CD4-positive, alpha-beta memory T cell (primary cell): ENCODE measurements around the gene KLHDC1. TPM values are rescaled to one million over a fixed set of nuclear protein-coding genes. Genes with fewer than 3 reads are reported as not detected.
"Not testable (repeated sequence)": the region's sequence is repeated elsewhere in the genome, so short reads cannot be mapped to it uniquely, and the experiment has no call there.

ENCODE experiments used
- CTCF ChIA-PET: fragments of 350-600 bp; sonication (Branson Sonifier 250); formaldehyde crosslinking; loops from one replicate; lab custom pipeline; 2021; ENCODE audit warnings: inconsistent platforms; ENCODE audit not compliant: partially characterized antibody; lab: Charles Lee
- POLR2A ChIA-PET: fragments of 350-600 bp; sonication (Branson Sonifier 250); formaldehyde crosslinking; loops from one replicate; lab custom pipeline; 2021; ENCODE audit not compliant: partially characterized antibody; lab: Charles Lee
- DNase-seq, 5 donors: peaks; one replicate each; pipeline versions ENCODE4 v3.0.0 to v3.0.0-alpha.2; 2020 to 2022; ENCODE audit warnings: mixed read lengths in 1 of 5
- H3K27ac ChIP-seq: one replicate; pipeline ENCODE4 v1.7.0; 2013; ENCODE audit warnings: low read depth, low read length
- H3K27me3 ChIP-seq: 2 replicates; pipeline ENCODE4 v1.7.0; 2013; ENCODE audit warnings: mild to moderate bottlenecking, low read length, moderate library complexity; ENCODE audit not compliant: insufficient read depth
- H3K36me3 ChIP-seq: 2 replicates; pipeline ENCODE4 v1.7.0; 2013; ENCODE audit warnings: mild to moderate bottlenecking, low read length, moderate library complexity; ENCODE audit not compliant: insufficient read depth
- H3K4me1 ChIP-seq: 2 replicates; pipeline ENCODE4 v1.7.0; 2013; ENCODE audit warnings: mild to moderate bottlenecking, low read length, moderate library complexity; ENCODE audit not compliant: insufficient read depth
- H3K4me3 ChIP-seq, 2 donors: one replicate each; pipeline ENCODE4 v1.7.0; 2013; ENCODE audit warnings: low read length in 2 of 2, mild to moderate bottlenecking in 1 of 2
- H3K9me3 ChIP-seq, 2 donors: one replicate each; pipeline ENCODE4 v1.7.0; 2013; ENCODE audit warnings: low read length in 2 of 2, control low read depth in 1 of 2; ENCODE audit not compliant: control insufficient read depth in 1 of 2
- H3K27ac Mint-ChIP-seq, 7 donors: one replicate each; pipeline ENCODE4 v1.8.0; 2020 to 2021; ENCODE audit warnings: mixed read lengths in 7 of 7, mild to moderate bottlenecking in 6 of 7, inconsistent platforms in 3 of 7, moderate library complexity in 3 of 7
- H3K27me3 Mint-ChIP-seq, 2 donors: one replicate each; pipeline ENCODE4 v1.8.0; 2020 to 2021; ENCODE audit warnings: mixed read lengths in 2 of 2
- H3K36me3 Mint-ChIP-seq, 2 donors: one replicate each; pipeline ENCODE4 v1.8.0; 2020 to 2021; ENCODE audit warnings: mixed read lengths in 2 of 2, inconsistent platforms in 1 of 2, mild to moderate bottlenecking in 1 of 2
- H3K4me1 Mint-ChIP-seq, 4 donors: one replicate each; pipeline ENCODE4 v1.8.0; 2020 to 2021; ENCODE audit warnings: mixed read lengths in 4 of 4, mild to moderate bottlenecking in 1 of 4
- H3K4me3 Mint-ChIP-seq, 8 donors: one replicate each; pipeline ENCODE4 v1.8.0; 2020 to 2021; ENCODE audit warnings: mixed read lengths in 8 of 8, mild to moderate bottlenecking in 7 of 8, moderate library complexity in 6 of 8, inconsistent platforms in 3 of 8
- H3K9me3 Mint-ChIP-seq, 8 donors: one replicate each; pipeline ENCODE4 v1.8.0; 2020 to 2021; ENCODE audit warnings: mixed read lengths in 8 of 8, mild to moderate bottlenecking in 5 of 8, inconsistent platforms in 3 of 8, moderate library complexity in 1 of 8
- intact Hi-C: fragments of 100-400 bp; cut with micrococcal nuclease; formaldehyde crosslinking; loops from one replicate; pipeline ENCODE4 v1.15.1; 2023
- polyA plus RNA-seq, 2 donors: library from polyadenylated mRNA; unstranded; fragments of 300-500 nt; fragmentation: Illumina TruSeq; gene quantifications; one replicate each; pipeline ENCODE4 v1.2.3, GENCODE V29; 2021
- total RNA-seq, 2 experiments: library from RNA; stranded (reverse); gene quantifications; one replicate each; pipeline ENCODE4 v1.2.3, GENCODE V29; 2021

KLHDC1 gene
- total and polyA plus RNA-seq, 4 experiments from 2014 or later = 2.0 to 13.6 (median 7.9) TPM

GRCh38 chr14:49691031-49691430, 1.9 kb upstream of the KLHDC1 start:
- H3K4me1 Mint-ChIP-seq = peaks cover 27 to 46% (median 29%) of the 10 kb centered on the region in 4 donors
- CTCF ChIA-PET = no interaction called here
- no peaks in the 10 kb centered on the region for H3K9me3 ChIP-seq
- no peaks in the 10 kb centered on the region for H3K36me3 ChIP-seq
- peak overlapping the region in 6 of 8 donors; percentile 0 to 85 (median 23) for H3K4me3 Mint-ChIP-seq
- intact Hi-C loops = loop anchor here (5.0 kb wide), 1 partner anchor 161 kb away; the partner anchor contains the start of gene NEMF
- no peak for DNase-seq
- no peaks in the 10 kb centered on the region for H3K27me3 ChIP-seq
- no peaks in the 10 kb centered on the region for H3K27me3 Mint-ChIP-seq
- H3K27ac ChIP-seq = no peak overlapping the region
- peaks cover 23% of the 10 kb centered on the region for H3K4me1 ChIP-seq
- H3K27ac Mint-ChIP-seq = peak overlapping the region in 4 of 7 donors; percentile 27 to 77 (median 45)
- POLR2A ChIA-PET = interaction anchor here (1.1 to 5.3 kb wide), 3 partner anchors 57 to 106 kb away, joined by 3 to 45 read pairs (median 4); partner anchors contain the start of genes DNAAF2 and KLHDC2
- peaks cover 0 to 5% of the 10 kb centered on the region in 2 donors for H3K36me3 Mint-ChIP-seq
- H3K4me3 ChIP-seq = no peak overlapping the region
- no peaks in the 10 kb centered on the region for H3K9me3 Mint-ChIP-seq

GRCh38 chr14:49692193-49692757, 645 bp upstream of the KLHDC1 start:
- H3K4me1 ChIP-seq = peaks cover 23% of the 10 kb centered on the region
- Mint-ChIP-seq H3K36me3 (peaks cover 0 to 5% of the 10 kb centered on the region in 2 donors), H3K27ac (peak overlapping the region; percentile 77 to 96 (median 90)), H3K4me3 (peak overlapping the region; percentile 85 to 95 (median 90)), H3K9me3 (no peaks in the 10 kb centered on the region), H3K4me1 (peaks cover 26 to 43% (median 28%) of the 10 kb centered on the region in 4 donors), H3K27me3 (no peaks in the 10 kb centered on the region)
- H3K27ac ChIP-seq = peak overlapping the region; percentile 64
- CTCF ChIA-PET = interaction anchor here (0.8 to 2.2 kb wide), 6 partner anchors 57 to 1168 kb away, joined by 3 to 6 read pairs (median 4); partner anchors contain the start of genes KLHDC2 and RPS29
- no peaks in the 10 kb centered on the region for H3K9me3 ChIP-seq
- intact Hi-C loops = loop anchor here (5.0 kb wide), 1 partner anchor 160 kb away; the partner anchor contains the start of gene NEMF
- no peaks in the 10 kb centered on the region for H3K36me3 ChIP-seq
- no peaks in the 10 kb centered on the region for H3K27me3 ChIP-seq
- DNase-seq = no peak
- H3K4me3 ChIP-seq = peak overlapping the region; percentile 49 to 72
- POLR2A ChIA-PET = interaction anchor here (1.0 to 3.2 kb wide), 10 partner anchors 9 to 424 kb away, joined by 3 to 26 read pairs (median 3); partner anchors contain the start of genes DNAAF2, KLHDC2, MGAT2 and NEMF

GRCh38 chr14:49693735-49694124, 810 bp downstream of the KLHDC1 start:
- H3K9me3 Mint-ChIP-seq, H3K27ac ChIP-seq, H3K9me3 ChIP-seq, H3K36me3 ChIP-seq, H3K4me3 ChIP-seq, CTCF ChIA-PET, H3K36me3 Mint-ChIP-seq, DNase-seq, H3K27me3 Mint-ChIP-seq, H3K27me3 ChIP-seq: not testable (repeated sequence)
- peaks cover 17% of the 10 kb centered on the region for H3K4me1 ChIP-seq
- intact Hi-C loops = loop anchor here (1.0 to 5.0 kb wide), 3 partner anchors 59 to 159 kb away; partner anchors contain the start of genes KLHDC2 and NEMF
- H3K4me3 Mint-ChIP-seq = peak overlapping the region; percentile 64 to 95 (median 90)
- H3K4me1 Mint-ChIP-seq = peaks cover 20 to 32% (median 23%) of the 10 kb centered on the region in 4 donors
- H3K27ac Mint-ChIP-seq = peak overlapping the region in 3 of 7 donors; percentile 76 to 94 (median 77)
- POLR2A ChIA-PET = interaction anchor here (0.6 to 3.2 kb wide), 7 partner anchors 12 to 618 kb away, joined by 3 to 26 read pairs (median 3); partner anchors contain the start of genes DMAC2L, DNAAF2, KLHDC2 and L2HGDH

- no peaks in the 10 kb centered on the region for H3K9me3 Mint-ChIP-seq
- no peaks in the 10 kb centered on the region for H3K4me1 ChIP-seq
- H3K27ac ChIP-seq = no peak overlapping the region
- CTCF ChIA-PET = interaction anchor here (0.8 kb wide), 1 partner anchor 27 kb away, joined by 3 read pairs; no protein-coding TSS in a partner anchor
- H3K4me3 ChIP-seq = no peak overlapping the region
- no peaks in the 10 kb centered on the region for H3K36me3 ChIP-seq
- no peak overlapping the region for H3K4me3 Mint-ChIP-seq
- no peaks in the 10 kb centered on the region for H3K27me3 ChIP-seq
- no peaks in the 10 kb centered on the region for H3K27me3 Mint-ChIP-seq
- POLR2A ChIA-PET = no interaction called here
- intact Hi-C loops = no loop called here
- peaks cover 7 to 12% of the 10 kb centered on the region in 2 donors for H3K36me3 Mint-ChIP-seq
- H3K9me3 ChIP-seq = no peaks in the 10 kb centered on the region
- no peak for DNase-seq
- H3K27ac Mint-ChIP-seq = no peak overlapping the region
- H3K4me1 Mint-ChIP-seq = peaks cover 2 to 12% (median 3%) of the 10 kb centered on the region in 4 donors
These were observed 9.8 kb downstream of the KLHDC1 start for GRCh38 chr14:49702725-49703124.

- POLR2A ChIA-PET = no interaction called here
- Histone ChIP-seq H3K36me3 (no peaks in the 10 kb centered on the region), H3K4me1 (no peaks in the 10 kb centered on the region), H3K4me3 (no peak overlapping the region), H3K9me3 (no peaks in the 10 kb centered on the region), H3K27ac (no peak overlapping the region), H3K27me3 (no peaks in the 10 kb centered on the region)
- intact Hi-C loops = no loop called here
- H3K27me3 Mint-ChIP-seq = no peaks in the 10 kb centered on the region
- no peak for DNase-seq
- H3K36me3 Mint-ChIP-seq = peaks cover 7 to 12% of the 10 kb centered on the region in 2 donors
- peaks cover 2 to 12% (median 3%) of the 10 kb centered on the region in 4 donors for H3K4me1 Mint-ChIP-seq
- H3K4me3 Mint-ChIP-seq = no peak overlapping the region
- H3K9me3 Mint-ChIP-seq = no peaks in the 10 kb centered on the region
- CTCF ChIA-PET = no interaction called here
- H3K27ac Mint-ChIP-seq = peak overlapping the region in 1 of 7 donors; percentile 60
These were observed 11.0 kb downstream of the KLHDC1 start for GRCh38 chr14:49703965-49704364.

- POLR2A ChIA-PET = interaction anchor here (0.6 kb wide), 1 partner anchor 16 kb away, joined by 3 read pairs; the partner anchor contains the start of gene POLE2
- H3K4me3 ChIP-seq, H3K9me3 ChIP-seq, CTCF ChIA-PET, H3K36me3 ChIP-seq, intact Hi-C loops, H3K4me3 Mint-ChIP-seq, DNase-seq, H3K27me3 ChIP-seq, H3K4me1 ChIP-seq, H3K27ac Mint-ChIP-seq, H3K27me3 Mint-ChIP-seq, H3K27ac ChIP-seq, H3K9me3 Mint-ChIP-seq: not testable (repeated sequence)
- peaks cover 9 to 11% of the 10 kb centered on the region in 2 donors for H3K36me3 Mint-ChIP-seq
- H3K4me1 Mint-ChIP-seq = peaks cover 2 to 12% (median 3%) of the 10 kb centered on the region in 4 donors
These were observed 11.6 kb downstream of the KLHDC1 start for GRCh38 chr14:49704471-49704870.

- H3K27me3 Mint-ChIP-seq, H3K27ac ChIP-seq, POLR2A ChIA-PET, H3K4me3 Mint-ChIP-seq, H3K9me3 ChIP-seq, H3K27ac Mint-ChIP-seq, DNase-seq, H3K27me3 ChIP-seq, H3K4me3 ChIP-seq, H3K36me3 ChIP-seq, H3K4me1 Mint-ChIP-seq, intact Hi-C loops, H3K9me3 Mint-ChIP-seq, CTCF ChIA-PET, H3K4me1 ChIP-seq: not testable (repeated sequence)
- H3K36me3 Mint-ChIP-seq = peaks cover 8 to 11% of the 10 kb centered on the region in 2 donors
These were observed 18.1 kb downstream of the KLHDC1 start for GRCh38 chr14:49710993-49711392.
